IMR-90 (cell line): ENCODE data around the gene RPH3AL. TPM values are rescaled to one million over a fixed set of nuclear protein-coding genes. Genes with fewer than 3 reads are reported as not detected.

Experiments
- ATAC-seq: fragments of 200-7000 bp; cut with Tn5 transposase; 2 replicates; pipeline ENCODE4 v1.9.1; 2020; ENCODE audit warnings: low read depth, mild to moderate bottlenecking, moderate library complexity
- BruUV-seq: library from RNA; stranded (reverse); fragments of 400-500 nt; replicated peaks from 2 replicates; lab custom pipeline; 2021; lab: Mats Ljungman, UMichigan
- CTCF ChIA-PET: fragments of 300-600 bp; formaldehyde crosslinking; extraction: SDS; loops from one replicate; lab custom pipeline; 2021; ENCODE audit warnings: antibody characterized with exemption; lab: Yijun Ruan, JAX
- POLR2A ChIA-PET: fragments of 300-600 bp; sonication (Branson Sonifier 250); formaldehyde crosslinking; loops from one replicate; lab custom pipeline; 2022; ENCODE audit warnings: antibody characterized with exemption; ENCODE audit not compliant: unreplicated experiment; lab: Charles Lee
- DNase-seq: peaks from one replicate; pipeline ENCODE4 v3.0.0; 2013
- H2AFZ ChIP-seq: replicated peaks from 2 replicates; pipeline ENCODE3; 2013; ENCODE audit warnings: low read length, mild to moderate bottlenecking; ENCODE audit not compliant: poor library complexity
- H2AK5ac ChIP-seq: 2 replicates; pipeline ENCODE4 v1.6.1; 2013; ENCODE audit warnings: low read depth, low read length, inconsistent platforms
- H2AK9ac ChIP-seq: replicated peaks from 2 replicates; pipeline ENCODE3; 2013; ENCODE audit warnings: mild to moderate bottlenecking, low read depth, low read length, moderate library complexity; ENCODE audit not compliant: poor library complexity
- H2BK120ac ChIP-seq: 2 replicates; pipeline ENCODE4 v1.6.1; 2013; ENCODE audit warnings: low read depth, low read length, inconsistent platforms
- H2BK15ac ChIP-seq: 3 replicates; pipeline ENCODE4 v1.6.1; 2013; ENCODE audit warnings: low read depth, low read length, inconsistent platforms
- H2BK20ac ChIP-seq: 2 replicates; pipeline ENCODE4 v1.6.1; 2013; ENCODE audit warnings: low read depth, mild to moderate bottlenecking, inconsistent platforms, low read length, moderate library complexity
- H2BK5ac ChIP-seq: 2 replicates; pipeline ENCODE4 v1.6.1; 2013; ENCODE audit warnings: mild to moderate bottlenecking, low read depth, low read length, inconsistent platforms; ENCODE audit not compliant: poor library complexity, severe bottlenecking
- H3K14ac ChIP-seq: replicated peaks from 2 replicates; pipeline ENCODE4 v1.6.1; 2013; ENCODE audit warnings: low read depth, low read length, inconsistent platforms
- H3K18ac ChIP-seq: 2 replicates; pipeline ENCODE4 v1.6.1; 2013; ENCODE audit warnings: low read depth, low read length, control low read depth
- H3K23ac ChIP-seq: 2 replicates; pipeline ENCODE4 v1.6.1; 2013; ENCODE audit warnings: low read depth, low read length, inconsistent platforms
- H3K27ac ChIP-seq: 2 replicates; pipeline ENCODE4 v1.5.1; 2013; ENCODE audit warnings: mild to moderate bottlenecking, control low read depth, low read length; ENCODE audit not compliant: insufficient read depth
- H3K27me3 ChIP-seq: 2 replicates; pipeline ENCODE4 v1.6.1; 2013; ENCODE audit warnings: low read length; ENCODE audit not compliant: control insufficient read depth, insufficient read depth
- H3K36me3 ChIP-seq: 2 replicates; pipeline ENCODE4 v1.6.1; 2013; ENCODE audit warnings: low read length, mixed read lengths; ENCODE audit not compliant: control insufficient read depth, insufficient read depth
- H3K4ac ChIP-seq: 2 replicates; pipeline ENCODE4 v1.6.1; 2013; ENCODE audit warnings: low read depth, low read length, inconsistent platforms
- H3K4me1 ChIP-seq: 2 replicates; pipeline ENCODE4 v1.6.1; 2013; ENCODE audit warnings: low read length, mixed read lengths; ENCODE audit not compliant: control insufficient read depth, insufficient read depth
- H3K4me2 ChIP-seq: 2 replicates; pipeline ENCODE4 v1.6.1; 2013; ENCODE audit warnings: low read depth, mild to moderate bottlenecking, control low read depth, low read length, moderate library complexity
- H3K4me3 ChIP-seq: 2 replicates; pipeline ENCODE4 v1.5.1; 2013; ENCODE audit warnings: low read depth, mild to moderate bottlenecking, control low read depth, low read length, moderate library complexity; ENCODE audit not compliant: insufficient read depth
- H3K56ac ChIP-seq: 2 replicates; pipeline ENCODE4 v1.6.1; 2013; ENCODE audit warnings: low read length, inconsistent platforms; ENCODE audit not compliant: insufficient read depth; ENCODE audit errors: extremely low read depth
- H3K79me1 ChIP-seq, 2 experiments: 2 replicates each; pipeline ENCODE4 v1.6.1; 2013; ENCODE audit warnings: low read length in 2 of 2, inconsistent platforms in 1 of 2, low read depth in 1 of 2
- H3K9ac ChIP-seq: 2 replicates; pipeline ENCODE4 v1.6.1; 2013; ENCODE audit warnings: low read depth, low read length, control low read depth
- H3K9me1 ChIP-seq: 2 replicates; pipeline ENCODE4 v1.6.1; 2013; ENCODE audit warnings: low read length, inconsistent platforms; ENCODE audit not compliant: insufficient read depth
- H3K9me3 ChIP-seq: 2 replicates; pipeline ENCODE4 v1.6.1; 2013; ENCODE audit warnings: low read length; ENCODE audit not compliant: control insufficient read depth, insufficient read depth
- H4K20me1 ChIP-seq: 2 replicates; pipeline ENCODE4 v1.6.1; 2013; ENCODE audit warnings: low read length, inconsistent platforms; ENCODE audit not compliant: insufficient read depth
- H4K5ac ChIP-seq: 2 replicates; pipeline ENCODE4 v1.6.1; 2013; ENCODE audit warnings: mild to moderate bottlenecking, low read depth, low read length, control low read depth
- H4K8ac ChIP-seq, 2 experiments: 2 replicates each; pipeline ENCODE4 v1.6.1; 2013; ENCODE audit warnings: low read depth in 2 of 2, low read length in 2 of 2, control low read depth in 1 of 2, inconsistent platforms in 1 of 2
- H4K91ac ChIP-seq: 2 replicates; pipeline ENCODE4 v1.6.1; 2013; ENCODE audit warnings: low read depth, low read length, inconsistent platforms; ENCODE audit not compliant: insufficient read depth
- MAZ ChIP-seq: IDR thresholded peaks from 2 replicates; pipeline ENCODE4 v1.6.1; 2012; ENCODE audit warnings: low read depth, mild to moderate bottlenecking, low read length, improper control_type of control experiment, moderate library complexity, borderline replicate concordance
- WGBS, 2 experiments: methylation state at CpG; one replicate each; pipeline versions ENCODE4 v1.1.5 to v1.1.7; 2013; ENCODE audit warnings: missing lambda C conversion rate in 2 of 2; ENCODE audit not compliant: insufficient read length in 1 of 2; ENCODE audit errors: extremely low coverage in 2 of 2; 5-methylcytosine and 5-hydroxymethylcytosine counted together
- dilution Hi-C: fragments of 300-500 bp; cut with HindIII; formaldehyde crosslinking; loops from one replicate; pipeline ENCODE4 v1.14.3; 2018; ENCODE audit warnings: low sequenced_read_pairs; ENCODE audit not compliant: unreplicated experiment
- in situ Hi-C: fragments of 300-500 bp; cut with MboI; formaldehyde crosslinking; loops from 3 replicates; pipeline ENCODE4 v1.14.3; 2019; ENCODE audit warnings: low sequenced_read_pairs, inconsistent platforms, mixed read lengths
- intact Hi-C: fragments of 100-400 bp; cut with micrococcal nuclease; formaldehyde crosslinking; loops from 2 replicates; pipeline ENCODE4 v1.10.0; 2022
- polyA plus RNA-seq, 3 experiments: library from polyadenylated mRNA; depleted of rRNA; stranded (reverse); fragments of >200 nt; gene quantifications; 2 replicates each; pipeline ENCODE4 v1.2.3, GENCODE V29; 2012; ENCODE audit warnings: low replicate concordance in 1 of 3
- total RNA-seq: library from RNA; depleted of rRNA; stranded (reverse); fragments of >200 nt; gene quantifications from 2 replicates; pipeline ENCODE4 v1.2.3, GENCODE V29; 2012

The RPH3AL gene
- total and polyA plus RNA-seq, 2 of the 4 experiments (the other 2 are of a cell fraction), result 1.8 to 2.5 TPM

DNA sequence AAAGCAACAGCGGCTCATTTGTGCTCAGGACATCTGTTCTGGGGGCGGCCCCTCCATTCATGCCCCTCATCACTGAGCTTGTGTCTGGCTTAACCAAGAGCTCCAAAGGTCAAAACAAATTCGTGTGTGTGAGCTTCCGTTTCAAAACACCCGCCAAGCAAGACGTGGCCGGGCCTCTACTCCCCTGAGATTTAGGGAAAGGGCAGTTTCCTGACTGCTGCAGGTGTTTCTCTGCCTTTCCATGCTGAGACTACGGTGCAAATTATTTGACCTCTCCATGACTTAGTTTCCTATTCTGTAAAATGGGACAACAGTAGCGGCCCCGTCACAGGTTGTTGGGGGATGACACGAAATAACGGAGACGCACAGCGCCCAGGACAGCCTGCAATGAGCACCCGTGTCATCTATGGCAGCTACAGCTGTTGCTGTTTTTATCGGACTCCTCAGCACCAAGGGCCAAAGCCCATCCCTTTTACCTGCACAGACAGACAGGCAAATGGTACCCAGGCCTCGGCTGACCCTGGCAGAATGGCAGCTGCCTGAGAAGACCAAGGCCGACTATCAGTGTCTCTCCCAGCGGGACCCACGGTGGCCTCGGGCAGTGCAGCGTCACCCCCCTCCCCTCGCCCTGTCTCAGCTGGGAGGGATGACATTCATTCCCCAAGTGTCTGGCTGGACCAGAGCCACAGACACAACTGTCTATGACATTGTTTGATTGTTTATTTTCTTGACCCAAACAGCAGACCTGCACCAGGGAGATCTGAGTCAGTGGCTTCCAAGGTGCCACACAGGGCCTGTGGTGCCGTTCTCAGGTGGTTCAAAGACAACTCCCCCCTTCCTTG is 120.4 kb downstream of the RPH3AL start:
- no peak overlapping the region for H2BK20ac ChIP-seq
- BruUV-seq, result no TSS peak
- no peak for ATAC-seq
- H3K18ac ChIP-seq, result no peak overlapping the region
- H3K79me1 ChIP-seq, result no peaks in the 10 kb centered on the region
- no peak overlapping the region for H2AK9ac ChIP-seq
- no peak overlapping the region for H2BK15ac ChIP-seq
- ChIA-PET CTCF (no interaction called here), POLR2A (no interaction called here)
- intact Hi-C loops, result no loop called here
- no peak overlapping the region for H2BK5ac ChIP-seq
- H2AFZ ChIP-seq, result no peak overlapping the region
- H3K27me3 ChIP-seq, result peaks cover 8% of the 10 kb centered on the region; the same call in 1 of the 2 replicates
- H4K5ac ChIP-seq, result no peak overlapping the region
- DNase-seq, result no peak
- H3K23ac ChIP-seq, result no peak overlapping the region
- H3K56ac ChIP-seq, result no peak overlapping the region
- no peak overlapping the region for H3K14ac ChIP-seq
- dilution Hi-C loops, result no loop called here
- H3K4me2 ChIP-seq, result no peak overlapping the region
- H3K4me1 ChIP-seq, result no peaks in the 10 kb centered on the region; the same call in 1 of the 2 replicates
- no peak overlapping the region for H3K27ac ChIP-seq
- H4K91ac ChIP-seq, result no peak overlapping the region
- TF ChIP-seq MAZ, result no peak
- H3K9ac ChIP-seq, result no peak overlapping the region
- H2BK120ac ChIP-seq, result no peak overlapping the region
- H3K9me3 ChIP-seq, result no peaks in the 10 kb centered on the region
- no peaks in the 10 kb centered on the region for H3K36me3 ChIP-seq
- no peak overlapping the region for H3K4me3 ChIP-seq
- 68% methylated on average over 5 of the region's 24 CpGs; no CpG with 5 or more reads in 1 of the 2 experiments for WGBS, 2 experiments
- H3K4ac ChIP-seq, result no peak overlapping the region
- no peaks in the 10 kb centered on the region for H3K9me1 ChIP-seq
- no peak overlapping the region for H2AK5ac ChIP-seq
- in situ Hi-C loops, result no loop called here
- H4K8ac ChIP-seq, result no peak overlapping the region
- no peaks in the 10 kb centered on the region for H4K20me1 ChIP-seq
